ENCODE results near the gene GOLGA2. TPM values are rescaled to one million over a fixed set of nuclear protein-coding genes. Genes with fewer than 3 reads are reported as not detected.

The GOLGA2 gene
- total RNA-seq, 1 donor from 2014 or later = 91.5 TPM

DNA sequence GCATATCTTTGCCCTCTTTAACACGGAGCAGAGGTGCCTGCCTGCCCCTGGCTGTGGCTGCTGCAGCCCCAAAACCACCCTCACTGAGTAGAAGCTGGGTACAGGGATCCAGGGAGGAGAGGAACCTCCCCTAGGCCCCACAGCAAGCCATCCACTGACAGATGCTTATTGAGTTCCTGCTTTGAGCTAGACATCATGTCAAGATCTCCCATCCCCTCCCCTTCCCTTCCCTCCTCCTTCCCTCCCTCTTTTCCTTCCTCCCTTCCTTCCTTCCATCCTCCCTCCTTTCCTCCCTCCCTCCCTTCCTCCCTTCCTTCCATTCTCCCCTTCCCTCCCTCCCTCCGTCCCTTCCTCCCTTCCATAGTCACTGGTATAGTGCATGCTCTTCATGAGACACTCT lies 29.3 kb downstream of the GOLGA2 start:
- no peak overlapping the region for H3K4me3 Mint-ChIP-seq
- TF ChIP-seq, protein P1, sequence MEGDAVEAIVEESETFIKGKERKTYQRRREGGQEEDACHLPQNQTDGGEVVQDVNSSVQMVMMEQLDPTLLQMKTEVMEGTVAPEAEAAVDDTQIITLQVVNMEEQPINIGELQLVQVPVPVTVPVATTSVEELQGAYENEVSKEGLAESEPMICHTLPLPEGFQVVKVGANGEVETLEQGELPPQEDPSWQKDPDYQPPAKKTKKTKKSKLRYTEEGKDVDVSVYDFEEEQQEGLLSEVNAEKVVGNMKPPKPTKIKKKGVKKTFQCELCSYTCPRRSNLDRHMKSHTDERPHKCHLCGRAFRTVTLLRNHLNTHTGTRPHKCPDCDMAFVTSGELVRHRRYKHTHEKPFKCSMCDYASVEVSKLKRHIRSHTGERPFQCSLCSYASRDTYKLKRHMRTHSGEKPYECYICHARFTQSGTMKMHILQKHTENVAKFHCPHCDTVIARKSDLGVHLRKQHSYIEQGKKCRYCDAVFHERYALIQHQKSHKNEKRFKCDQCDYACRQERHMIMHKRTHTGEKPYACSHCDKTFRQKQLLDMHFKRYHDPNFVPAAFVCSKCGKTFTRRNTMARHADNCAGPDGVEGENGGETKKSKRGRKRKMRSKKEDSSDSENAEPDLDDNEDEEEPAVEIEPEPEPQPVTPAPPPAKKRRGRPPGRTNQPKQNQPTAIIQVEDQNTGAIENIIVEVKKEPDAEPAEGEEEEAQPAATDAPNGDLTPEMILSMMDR (conservative IDR thresholded peaks at IDR 0.05) = no peak
- peaks cover 3% of the 10 kb centered on the region for H3K36me3 Mint-ChIP-seq
- peaks cover 18% of the 10 kb centered on the region for H3K4me1 Mint-ChIP-seq (ENCODE audit: unreplicated experiment)
- no peaks in the 10 kb centered on the region for H3K9me3 Mint-ChIP-seq
- no peak overlapping the region for H3K27ac Mint-ChIP-seq
- H3K27me3 Mint-ChIP-seq = no peaks in the 10 kb centered on the region
- no peak for DNase-seq (ENCODE audit: extremely low spot score, unreplicated experiment)

- H3K4me3 Mint-ChIP-seq = peak overlapping the region; percentile 79
- H3K27me3 Mint-ChIP-seq = no peaks in the 10 kb centered on the region
- H3K36me3 Mint-ChIP-seq = peaks cover 3% of the 10 kb centered on the region
- H3K9me3 Mint-ChIP-seq = no peaks in the 10 kb centered on the region
- peak overlapping the region; percentile 83 for H3K27ac Mint-ChIP-seq
- TF ChIP-seq, protein P1 (conservative IDR thresholded peaks at IDR 0.05) = no peak
- peak; percentile 85 for DNase-seq (ENCODE audit: extremely low spot score, unreplicated experiment)
- H3K4me1 Mint-ChIP-seq (ENCODE audit: unreplicated experiment) = peaks cover 14% of the 10 kb centered on the region
Measured at GRCh38 chr9:128245421-128246151, 30.2 kb downstream of the GOLGA2 start.

GRCh38 chr9:128244837-128245231 lies 31.0 kb downstream of the GOLGA2 start:
- peak; percentile 86 for DNase-seq (ENCODE audit: extremely low spot score, unreplicated experiment)
- Mint-ChIP-seq H3K36me3 (peaks cover 3% of the 10 kb centered on the region), H3K27ac (no peak overlapping the region), H3K4me1 (ENCODE audit: unreplicated experiment) (peaks cover 14% of the 10 kb centered on the region), H3K9me3 (no peaks in the 10 kb centered on the region), H3K4me3 (peak overlapping the region; percentile 87), H3K27me3 (no peaks in the 10 kb centered on the region)
- TF ChIP-seq, protein P1 (conservative IDR thresholded peaks at IDR 0.05) = no peak

- TF ChIP-seq, protein P1 (conservative IDR thresholded peaks at IDR 0.05) = no peak
- Mint-ChIP-seq H3K36me3 (no peaks in the 10 kb centered on the region), H3K27ac (peak overlapping the region; percentile 71), H3K4me1 (ENCODE audit: unreplicated experiment) (peaks cover 14% of the 10 kb centered on the region), H3K27me3 (no peaks in the 10 kb centered on the region), H3K9me3 (no peaks in the 10 kb centered on the region), H3K4me3 (peak overlapping the region; percentile 87)
- no peak for DNase-seq (ENCODE audit: extremely low spot score, unreplicated experiment)
Measured at GRCh38 chr9:128244091-128244836, 31.5 kb downstream of the GOLGA2 start.

DNA sequence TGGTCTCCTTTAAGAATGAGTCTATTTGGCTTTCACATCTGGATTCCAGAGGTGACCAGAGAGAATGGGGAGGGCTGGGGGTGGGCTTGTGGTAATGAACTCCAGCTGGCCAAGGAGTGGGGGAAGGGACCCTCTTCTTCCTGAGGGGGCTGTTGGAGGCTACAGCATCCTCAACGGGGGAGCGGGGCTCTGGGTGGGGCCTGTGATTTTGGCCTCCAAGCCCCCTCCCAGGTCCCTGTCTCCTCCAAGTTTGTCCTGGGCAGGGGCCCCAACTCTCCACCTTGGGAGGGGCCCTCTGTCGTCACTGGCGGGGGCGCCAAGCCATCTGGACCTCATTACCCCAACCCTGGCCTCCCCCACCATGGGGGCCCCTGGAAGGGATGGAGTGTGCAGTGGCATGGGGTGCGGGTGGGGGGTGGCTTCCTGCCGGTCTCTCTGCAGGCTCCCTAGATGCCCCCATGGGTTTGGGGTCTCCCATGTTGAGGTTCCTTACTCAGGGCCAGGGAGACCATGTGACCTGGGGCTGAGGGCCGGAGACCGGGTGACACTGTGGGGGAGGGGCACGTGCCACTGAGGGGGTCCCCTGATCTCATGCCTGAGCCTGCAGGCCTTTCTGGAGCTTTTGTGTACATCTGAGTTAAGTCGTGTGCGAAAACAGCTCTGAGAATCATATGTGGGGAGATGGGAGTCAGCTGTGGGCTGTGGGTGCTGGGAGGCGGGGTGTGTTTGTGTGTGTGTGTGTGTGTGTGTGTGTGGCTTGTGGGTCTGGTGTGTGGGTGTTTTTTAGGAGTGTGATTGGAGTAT lies 32.4 kb downstream of the GOLGA2 start:
- TF ChIP-seq, protein P1 (conservative IDR thresholded peaks at IDR 0.05) = no peak
- peak overlapping the region; percentile 87 for H3K4me3 Mint-ChIP-seq
- DNase-seq (ENCODE audit: extremely low spot score, unreplicated experiment) = no peak

More for the DNA sequence above, 32.4 kb downstream of the GOLGA2 start:
- no peaks in the 10 kb centered on the region for H3K36me3 Mint-ChIP-seq
- no peaks in the 10 kb centered on the region for H3K27me3 Mint-ChIP-seq
- H3K27ac Mint-ChIP-seq = peak overlapping the region; percentile 71
- peaks cover 14% of the 10 kb centered on the region for H3K4me1 Mint-ChIP-seq (ENCODE audit: unreplicated experiment)
- no peaks in the 10 kb centered on the region for H3K9me3 Mint-ChIP-seq

Data from type B pancreatic cell (in vitro differentiated cells).